Right ventricle myocardium superior (tissue), 1 donor: ENCODE measurements around the gene STXBP6. TPM values are rescaled to one million over a fixed set of nuclear protein-coding genes. Genes with fewer than 3 reads are reported as not detected.

Experiments used
- ATAC-seq: fragments of 200-7000 bp; cut with Tn5 transposase; one replicate; pipeline ENCODE4 v1.9.1; 2020; ENCODE audit warnings: mild to moderate bottlenecking; ENCODE audit not compliant: poor library complexity
- DNase-seq: peaks from one replicate; pipeline ENCODE4 v3.0.0-alpha.2; 2020
- intact Hi-C: fragments of 100-400 bp; cut with DNase I; formaldehyde crosslinking; loops from one replicate; pipeline ENCODE4 v1.11.2; 2022
- total RNA-seq: library from RNA; stranded (reverse); fragmentation: NEBNext Ultra II Directional; extraction: Animal tissue kit (Norgen Biotek cat#: 25700); gene quantifications from one replicate; pipeline ENCODE4 v1.2.1, GENCODE V29; 2021
- donor health status: DM: no; HTN: yes; CAD: no; lungs with severe emphysema.

Gene STXBP6
- total RNA-seq, 1 donor from 2014 or later: 39.8 TPM

DNA sequence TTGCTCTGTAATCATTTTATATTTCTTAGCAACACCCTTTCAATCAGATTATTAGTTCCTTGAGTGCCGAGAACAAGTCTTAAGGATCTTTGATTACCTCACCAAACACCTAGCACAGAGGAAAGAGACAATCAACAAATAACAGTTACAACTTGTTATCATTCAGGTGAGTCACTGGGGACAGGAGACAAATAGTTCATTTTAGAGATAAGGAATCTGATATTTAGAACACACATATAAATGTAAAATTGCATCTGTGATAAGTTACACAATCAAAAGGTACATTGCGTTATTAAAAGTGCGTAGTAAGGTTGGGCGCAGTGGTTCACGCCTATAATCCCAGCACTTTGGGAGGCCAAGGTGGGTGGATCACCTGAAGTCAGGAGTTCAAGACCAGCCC, 5.1 kb upstream of the STXBP6 start:
- intact Hi-C loops: no loop called here

DNA sequence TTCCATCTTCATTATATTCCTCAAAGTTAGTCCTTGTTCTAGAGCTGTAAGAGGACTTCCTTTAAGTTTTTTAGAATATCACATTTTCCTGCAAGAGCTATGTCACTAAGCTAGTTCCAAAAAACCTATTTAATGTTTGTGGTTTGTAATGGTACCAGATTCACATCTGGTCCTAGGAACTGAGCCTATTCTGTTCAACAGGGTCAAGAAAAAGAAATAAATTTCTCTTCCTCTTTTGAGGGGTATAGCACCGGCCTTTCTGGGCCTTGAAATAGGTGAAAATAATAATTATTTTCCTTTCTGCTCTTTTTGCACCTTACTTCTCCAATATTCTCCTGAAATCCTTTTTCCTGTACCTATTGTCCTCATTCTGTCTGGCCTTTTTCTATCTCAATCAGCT, 3.6 kb upstream of the STXBP6 start:
- intact Hi-C loops: loop anchor here (5.0 kb wide), 1 partner anchor 79 kb away; no protein-coding TSS in a partner anchor
- DNase-seq (no peak), ATAC-seq (no peak)

More for the DNA sequence above, 5.1 kb upstream of the STXBP6 start:
- no peak for ATAC-seq
- DNase-seq: no peak

DNA sequence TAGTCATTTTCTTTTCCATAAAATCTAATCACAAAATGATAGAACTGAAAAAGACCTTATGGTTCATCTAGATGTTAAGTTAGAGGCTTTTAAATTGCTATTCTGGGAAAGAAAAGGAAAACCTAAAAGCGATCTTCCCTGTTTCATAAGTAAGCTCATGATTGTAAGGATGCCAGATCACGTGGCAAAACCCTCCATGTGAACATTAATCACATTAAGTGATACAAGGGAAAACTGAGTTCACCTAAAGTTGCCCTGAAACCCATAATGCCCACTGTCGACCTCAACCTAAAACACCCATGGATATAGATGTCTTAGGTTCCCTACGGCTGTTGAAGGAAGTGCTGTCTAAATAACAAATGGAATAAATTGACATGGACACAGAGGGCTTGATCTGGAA, 3.0 kb upstream of the STXBP6 start:
- DNase-seq (no peak), ATAC-seq (no peak)
- intact Hi-C loops: loop anchor here (5.0 kb wide), 1 partner anchor 79 kb away; no protein-coding TSS in a partner anchor

DNA sequence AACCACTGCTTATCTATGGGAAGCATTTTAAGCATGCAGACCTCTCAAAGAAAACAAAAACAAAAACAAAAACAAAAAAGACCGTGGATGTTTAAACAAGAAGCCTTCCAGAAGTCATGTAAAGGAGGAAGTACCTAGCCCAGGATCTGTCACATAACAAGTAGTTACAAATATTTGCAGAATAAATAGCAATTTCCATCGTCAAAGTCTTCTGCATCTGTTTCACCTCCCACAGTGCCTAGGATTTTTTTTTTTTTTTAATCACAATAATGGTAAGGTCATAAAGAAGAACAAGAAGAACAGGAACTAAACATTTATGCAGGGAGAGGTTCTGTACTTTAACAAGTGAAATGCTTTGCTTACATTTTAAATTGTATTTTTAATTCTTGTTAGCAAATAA, 2.4 kb upstream of the STXBP6 start:
- DNase-seq (no peak), ATAC-seq (no peak)
- intact Hi-C loops: loop anchor here (5.0 kb wide), 1 partner anchor 80 kb away; no protein-coding TSS in a partner anchor

DNA sequence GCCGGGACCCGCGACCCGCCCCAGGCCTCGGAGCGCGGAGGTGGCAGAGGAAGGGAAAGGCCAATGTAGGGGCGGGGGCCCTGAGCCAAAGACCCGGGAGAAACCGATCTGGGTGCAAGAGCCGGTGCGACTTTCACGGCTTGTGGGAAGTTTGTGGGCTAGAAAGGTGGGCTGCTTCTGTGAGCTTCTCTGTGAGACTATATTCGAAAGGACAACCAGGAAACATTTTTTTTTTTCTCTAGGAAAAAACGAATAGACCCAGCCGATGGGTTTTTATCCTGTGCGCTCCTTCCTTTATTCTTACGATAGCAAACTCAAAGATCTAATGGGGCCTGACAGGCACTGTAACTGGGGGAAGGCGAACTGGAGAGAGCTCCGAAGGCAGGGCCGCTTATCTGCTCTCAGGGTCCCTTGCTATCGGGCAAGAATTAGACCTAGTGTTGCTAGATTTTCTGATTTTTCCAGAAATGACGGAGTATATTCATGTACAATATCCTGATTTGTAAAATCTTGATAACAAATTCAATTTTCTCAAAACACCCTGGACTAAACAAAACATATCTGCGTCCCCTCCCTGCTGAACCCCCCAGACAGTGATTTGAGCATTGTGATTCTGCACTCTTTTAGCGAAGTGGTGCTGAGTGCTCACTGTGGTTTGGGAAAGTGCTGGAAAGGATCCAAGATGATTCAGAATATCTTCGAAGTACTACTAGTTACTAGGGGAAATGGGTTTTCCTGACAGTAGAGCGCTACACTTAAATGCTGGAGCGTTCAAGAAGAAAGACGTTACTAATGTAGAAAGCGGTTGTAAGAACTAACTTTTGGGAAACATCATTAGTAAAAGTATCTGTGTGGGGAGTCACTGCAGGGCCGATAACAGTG, 563 bp upstream of the STXBP6 start:
- intact Hi-C loops: loop anchor here (5.0 kb wide), 1 partner anchor 82 kb away; no protein-coding TSS in a partner anchor
- DNase-seq (no peak), ATAC-seq (peak; percentile 21)

DNA sequence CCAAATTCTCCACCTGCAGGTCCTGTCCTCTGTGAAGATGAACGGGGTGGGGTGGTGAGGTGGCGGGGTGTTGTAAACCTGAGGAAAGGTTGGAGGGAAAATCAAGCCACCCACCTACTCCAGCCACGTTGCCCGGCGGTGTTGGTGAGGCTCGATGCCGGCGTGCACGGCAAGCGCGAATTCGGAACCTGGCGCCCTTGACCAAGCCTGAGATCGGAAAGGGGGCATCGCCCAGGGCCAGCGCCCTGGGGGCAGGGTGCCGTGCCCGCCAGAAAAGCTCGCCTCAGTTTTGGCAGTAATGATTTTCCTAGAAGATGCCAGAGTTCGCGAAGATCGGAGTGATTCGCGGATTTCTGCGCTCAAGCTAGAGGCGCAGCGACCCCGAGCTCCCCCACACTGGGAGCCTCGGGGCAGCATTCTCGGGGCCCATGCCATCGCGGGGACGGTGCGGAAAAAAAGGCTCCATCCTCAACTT, 817 bp downstream of the STXBP6 start:
- DNase-seq (peak; percentile 52), ATAC-seq (peak; percentile 24)

DNA sequence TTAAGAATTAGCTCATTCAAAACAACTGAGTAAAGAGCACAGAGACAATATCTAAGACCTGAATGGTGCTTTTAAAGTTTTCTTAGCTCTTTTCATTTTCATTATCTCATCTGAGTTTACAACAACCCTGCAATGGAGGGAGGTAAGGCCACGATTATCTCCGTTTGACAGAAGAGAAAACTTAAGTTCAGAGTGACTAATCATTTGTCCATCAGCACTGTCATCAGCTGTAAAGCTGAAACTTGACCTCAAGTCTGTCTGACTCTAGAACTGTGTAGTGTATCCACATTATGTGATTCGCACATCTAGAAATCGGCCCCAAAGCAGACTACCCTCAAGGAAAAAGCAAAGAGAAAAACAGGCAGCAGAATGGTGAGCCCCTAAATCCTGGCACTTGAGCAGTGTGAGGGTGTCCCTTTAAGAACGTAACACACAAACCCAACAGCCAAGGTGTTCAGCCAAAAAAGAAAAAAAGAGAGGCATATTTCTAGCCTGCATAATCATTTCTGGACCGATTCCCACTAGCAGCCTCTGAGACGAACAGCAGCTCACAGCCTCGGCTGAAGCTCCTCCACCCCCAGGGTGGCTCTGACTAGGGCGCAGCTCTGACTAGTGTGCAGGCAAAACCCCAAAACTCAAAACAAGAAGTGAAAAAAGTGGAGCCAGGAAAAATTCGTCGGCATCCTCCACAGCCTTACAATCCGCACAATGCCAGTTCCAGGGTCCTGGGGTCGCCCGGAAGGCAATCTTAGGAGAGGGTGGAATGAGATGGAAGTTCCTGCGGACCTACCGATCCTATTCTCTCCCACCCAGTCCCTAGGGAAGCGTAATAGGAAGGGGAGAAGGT, 1.6 kb downstream of the STXBP6 start:
- intact Hi-C loops: loop anchor here (2.0 to 10.0 kb wide), 2 partner anchors 242 to 314 kb away; no protein-coding TSS in a partner anchor
- DNase-seq: peak; percentile 69
- peak; percentile 70 for ATAC-seq

More for the DNA sequence above, 817 bp downstream of the STXBP6 start:
- intact Hi-C loops: loop anchor here (2.0 to 10.0 kb wide), 2 partner anchors 242 to 314 kb away; no protein-coding TSS in a partner anchor

DNA sequence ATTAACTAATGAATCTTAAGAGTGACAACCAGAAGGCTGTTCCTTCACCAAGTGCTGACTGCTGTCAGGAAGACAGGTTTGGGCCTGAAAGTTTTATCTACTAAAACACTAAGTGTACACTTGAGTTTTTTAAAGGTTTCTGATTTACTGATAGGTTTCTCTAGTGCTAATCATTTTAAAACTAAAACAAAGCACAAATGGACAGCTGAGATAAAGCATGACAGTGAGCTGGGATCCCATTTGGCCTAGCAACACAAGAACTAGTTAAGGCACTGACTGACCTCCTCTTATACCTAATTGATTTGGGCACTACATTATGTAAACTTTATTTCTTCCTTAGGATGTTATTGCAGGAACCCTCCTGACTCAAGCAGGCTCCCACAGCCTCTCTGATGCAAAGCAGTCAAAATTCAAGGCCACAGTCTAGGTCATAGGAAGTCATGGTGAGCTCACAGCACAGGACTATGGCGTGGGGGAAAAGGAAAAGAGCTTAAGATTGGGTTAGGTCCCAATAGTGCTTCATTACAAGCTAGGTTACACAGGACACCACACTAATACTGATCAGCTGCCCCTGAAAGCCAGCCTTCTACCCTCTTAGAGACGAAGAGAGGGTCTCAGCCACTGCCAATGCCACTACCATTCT, 3.5 kb downstream of the STXBP6 start:
- intact Hi-C loops: loop anchor here (10.0 kb wide), 1 partner anchor 312 kb away; no protein-coding TSS in a partner anchor
- DNase-seq: no peak
- no peak for ATAC-seq

DNA sequence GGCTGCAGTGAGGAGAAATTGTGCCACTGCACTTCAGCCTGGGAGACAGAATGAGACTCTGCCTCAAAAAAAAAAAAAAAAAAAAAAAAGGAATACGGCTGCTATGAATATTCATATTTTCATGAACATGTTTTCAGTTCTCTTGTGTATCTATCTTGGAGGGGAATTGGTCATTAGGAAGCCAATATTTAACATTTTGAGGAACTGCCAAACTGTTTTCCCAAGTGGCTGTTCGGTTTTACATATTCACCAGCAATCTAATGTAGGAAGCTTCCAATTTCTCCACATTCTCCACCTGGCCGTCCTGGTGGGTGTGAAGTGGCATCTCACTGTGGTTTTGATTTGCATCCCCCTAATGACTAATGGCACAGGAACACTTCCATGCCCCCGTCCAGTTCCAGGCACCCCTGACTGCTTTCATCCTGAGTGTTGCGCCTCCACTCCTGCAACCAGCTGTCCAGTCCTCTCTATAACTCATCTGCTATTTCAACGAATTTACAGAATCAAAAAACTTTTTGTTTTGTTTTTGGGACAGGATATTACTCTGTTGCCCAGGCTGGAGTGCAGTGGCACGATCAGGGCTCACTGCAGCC, 5.7 kb downstream of the STXBP6 start:
- intact Hi-C loops: loop anchor here (10.0 kb wide), 1 partner anchor 309 kb away; no protein-coding TSS in a partner anchor
- ATAC-seq: no peak
- DNase-seq: no peak

DNA sequence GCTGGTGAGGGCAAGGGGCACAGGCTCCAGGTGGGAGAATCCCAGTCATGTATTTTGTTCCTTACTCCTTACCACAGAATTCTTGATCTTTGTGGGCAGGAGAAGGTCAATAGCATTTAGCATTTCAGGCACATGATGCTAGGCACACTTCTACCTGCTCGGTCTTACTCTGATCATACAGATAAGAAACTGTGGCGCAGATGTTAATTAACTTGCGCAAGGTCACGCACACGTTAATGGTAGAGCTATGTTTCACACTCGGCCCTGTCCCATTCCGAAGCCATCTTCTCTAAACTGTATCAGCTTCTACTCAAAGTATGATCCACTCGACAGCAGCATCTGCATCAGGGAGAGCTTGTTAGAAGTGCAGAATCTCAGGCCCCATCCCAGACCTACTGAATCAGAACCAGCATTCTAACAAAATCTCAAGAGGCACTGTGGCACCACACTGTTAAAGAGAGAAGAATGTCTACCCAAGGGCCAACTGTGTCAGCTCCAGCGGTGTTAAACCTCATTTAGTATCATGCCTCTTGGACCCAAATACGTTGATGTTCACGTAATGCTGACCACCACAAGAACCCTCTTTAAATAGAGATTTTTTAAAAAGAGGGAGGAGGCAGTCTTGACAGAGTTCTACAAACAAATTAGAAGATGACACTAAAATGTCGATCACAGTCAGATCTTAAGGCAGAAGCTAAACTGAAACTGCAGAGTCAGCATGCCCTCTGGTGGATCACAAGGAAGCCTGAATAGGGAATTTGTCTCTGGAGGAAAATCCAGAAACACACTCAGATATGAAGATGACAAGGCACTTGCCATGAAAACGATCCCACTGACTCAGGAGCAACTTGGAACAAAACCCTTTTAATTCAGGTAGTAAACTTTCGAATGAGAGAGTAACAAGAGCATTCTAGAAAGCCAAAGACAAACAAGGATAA, 7.3 kb downstream of the STXBP6 start:
- ATAC-seq (peak; percentile 46), DNase-seq (no peak)
- intact Hi-C loops: loop anchor here (10.0 kb wide), 1 partner anchor 308 kb away; no protein-coding TSS in a partner anchor

DNA sequence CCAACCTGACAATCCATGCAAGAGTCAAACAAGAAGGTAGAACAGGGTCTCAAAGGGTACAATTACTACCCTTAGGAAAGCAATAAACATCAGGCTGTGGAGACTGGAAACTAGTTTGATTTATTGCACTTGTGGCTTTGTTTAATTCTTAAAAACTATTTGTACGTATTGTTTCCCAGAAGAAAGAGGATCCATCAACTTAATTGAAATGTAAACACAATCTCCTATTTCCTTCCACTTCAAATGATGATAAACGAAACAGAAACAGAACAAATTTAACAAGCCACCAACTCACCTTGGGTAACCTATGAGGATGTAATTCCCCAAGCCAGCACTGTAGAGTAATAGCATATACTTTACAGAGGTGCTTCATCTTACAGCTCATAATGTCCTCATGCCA, 8.0 kb downstream of the STXBP6 start:
- no peak for ATAC-seq
- intact Hi-C loops: loop anchor here (10.0 kb wide), 1 partner anchor 307 kb away; no protein-coding TSS in a partner anchor
- DNase-seq: no peak

DNA sequence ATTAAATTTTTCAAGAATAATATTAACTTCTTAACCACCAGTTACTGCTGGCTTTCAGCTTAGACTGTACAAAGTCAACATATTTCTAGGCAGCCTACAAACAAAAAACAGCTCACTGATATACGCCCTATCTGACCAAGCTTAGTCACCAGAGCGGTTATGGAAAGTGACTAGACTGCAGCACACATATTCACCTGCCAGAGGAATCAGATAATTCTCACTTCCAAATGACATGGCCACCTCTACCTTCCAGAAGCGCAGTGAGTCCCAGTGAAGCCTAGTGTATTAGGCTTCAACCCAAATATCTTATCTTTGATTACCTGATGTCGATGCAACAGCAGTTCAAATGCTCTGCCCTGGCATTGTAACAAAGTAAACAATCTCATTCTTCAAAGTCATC, 8.5 kb downstream of the STXBP6 start:
- DNase-seq (no peak), ATAC-seq (peak; percentile 9)
- intact Hi-C loops: loop anchor here (10.0 kb wide), 1 partner anchor 307 kb away; no protein-coding TSS in a partner anchor

DNA sequence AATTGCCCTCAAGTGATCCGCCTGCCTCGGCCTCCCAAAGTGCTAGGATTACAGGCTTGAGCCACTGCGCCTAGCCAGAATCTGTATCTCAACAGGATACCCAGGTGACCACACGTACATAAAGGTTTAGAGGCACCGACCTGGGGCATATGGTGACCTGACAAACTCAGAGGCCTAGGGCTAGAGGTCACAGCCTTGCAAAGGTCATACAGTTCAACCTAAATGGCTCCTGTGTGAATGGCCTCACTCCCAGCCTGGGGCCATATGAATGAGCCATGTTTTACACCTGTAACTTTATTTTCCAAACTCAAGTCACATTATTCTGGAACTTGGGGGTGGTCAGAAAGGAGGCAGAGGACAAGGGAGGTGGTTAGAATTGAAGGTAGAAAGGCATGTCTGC, 10.0 kb downstream of the STXBP6 start:
- no peak for ATAC-seq
- intact Hi-C loops: loop anchor here (10.0 kb wide), 1 partner anchor 305 kb away; no protein-coding TSS in a partner anchor

DNA sequence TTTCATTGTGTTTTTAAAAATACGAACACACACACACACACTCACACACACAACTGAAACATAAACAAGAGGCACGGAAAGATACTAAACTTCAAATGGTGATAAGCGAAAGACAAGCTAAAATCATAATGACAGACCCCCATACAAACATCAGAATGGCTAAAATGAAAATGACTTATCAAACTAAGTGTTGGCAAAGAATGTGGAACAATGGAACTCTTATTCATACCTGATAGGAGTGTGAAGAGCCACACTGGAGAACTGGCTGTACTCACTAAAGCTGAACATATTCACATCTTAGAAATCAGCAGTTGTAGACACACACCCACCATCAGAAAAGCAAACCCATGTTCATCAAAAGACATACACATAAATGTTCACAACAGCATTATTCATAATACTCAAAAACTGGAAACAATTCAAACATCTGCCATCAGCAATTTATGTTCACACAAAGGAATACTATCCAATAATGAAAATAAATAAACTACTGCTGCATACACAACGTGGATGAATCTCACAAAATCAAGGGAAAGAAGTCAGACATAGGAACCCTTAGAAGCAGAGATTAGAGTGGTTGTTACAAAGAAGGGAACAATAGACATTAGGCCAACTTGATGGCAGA, 11.8 kb downstream of the STXBP6 start:
- intact Hi-C loops: no loop called here
- no peak for ATAC-seq
- no peak for DNase-seq

More for the DNA sequence above, 10.0 kb downstream of the STXBP6 start:
- no peak for DNase-seq

DNA sequence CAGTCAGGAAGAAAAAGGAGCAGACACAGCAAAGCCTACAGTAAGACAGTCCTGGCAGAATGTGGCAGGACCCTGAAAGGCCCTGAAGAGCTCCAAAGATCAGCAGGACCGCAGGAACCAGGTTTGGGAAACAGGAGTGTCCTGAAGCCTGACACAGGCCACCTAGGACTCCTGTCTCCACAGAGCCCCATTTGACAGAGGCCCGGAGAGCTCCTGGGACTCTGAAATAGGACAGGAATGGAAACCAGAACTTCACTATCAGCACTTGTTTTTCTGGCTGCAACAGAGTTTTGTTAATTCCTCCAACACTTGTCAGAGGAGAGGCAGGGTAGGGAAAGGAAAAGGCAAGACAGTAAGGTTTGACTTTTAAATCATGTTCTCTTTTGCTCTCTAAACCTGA, 12.9 kb downstream of the STXBP6 start:
- ATAC-seq: peak; percentile 45
- no peak for DNase-seq

More for the DNA sequence above, 12.9 kb downstream of the STXBP6 start:
- intact Hi-C loops: no loop called here
